Measurements from ENCODE around the gene HLA-DOB.

- TF ChIP-seq, protein P1, sequence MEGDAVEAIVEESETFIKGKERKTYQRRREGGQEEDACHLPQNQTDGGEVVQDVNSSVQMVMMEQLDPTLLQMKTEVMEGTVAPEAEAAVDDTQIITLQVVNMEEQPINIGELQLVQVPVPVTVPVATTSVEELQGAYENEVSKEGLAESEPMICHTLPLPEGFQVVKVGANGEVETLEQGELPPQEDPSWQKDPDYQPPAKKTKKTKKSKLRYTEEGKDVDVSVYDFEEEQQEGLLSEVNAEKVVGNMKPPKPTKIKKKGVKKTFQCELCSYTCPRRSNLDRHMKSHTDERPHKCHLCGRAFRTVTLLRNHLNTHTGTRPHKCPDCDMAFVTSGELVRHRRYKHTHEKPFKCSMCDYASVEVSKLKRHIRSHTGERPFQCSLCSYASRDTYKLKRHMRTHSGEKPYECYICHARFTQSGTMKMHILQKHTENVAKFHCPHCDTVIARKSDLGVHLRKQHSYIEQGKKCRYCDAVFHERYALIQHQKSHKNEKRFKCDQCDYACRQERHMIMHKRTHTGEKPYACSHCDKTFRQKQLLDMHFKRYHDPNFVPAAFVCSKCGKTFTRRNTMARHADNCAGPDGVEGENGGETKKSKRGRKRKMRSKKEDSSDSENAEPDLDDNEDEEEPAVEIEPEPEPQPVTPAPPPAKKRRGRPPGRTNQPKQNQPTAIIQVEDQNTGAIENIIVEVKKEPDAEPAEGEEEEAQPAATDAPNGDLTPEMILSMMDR (IDR thresholded peaks at IDR 0.05 in 8 of 11, conservative IDR thresholded peaks at IDR 0.05 in 3 of 11): no peak
- TF ChIP-seq POLR2AphosphoS5 (IDR thresholded peaks at IDR 0.05): no peak
Measured at GRCh38 chr6:32792901-32793435, 23.8 kb downstream of the HLA-DOB start.

Measured in spleen (tissue), 7 donors.